Panc1 (cell line): ENCODE measurements around the gene GGCX.

Source experiments
- CTCF ChIP-seq: fragments of 450-650 bp; IDR thresholded peaks from 2 replicates; pipeline ENCODE4 v1.5.1; 2017; ENCODE audit warnings: mild to moderate bottlenecking
- POLR2AphosphoS5 ChIP-seq: IDR thresholded peaks from 2 replicates; pipeline ENCODE4 v1.6.1; 2012; ENCODE audit warnings: mild to moderate bottlenecking, low read depth, low read length, moderate library complexity
- TCF7L2 ChIP-seq: IDR thresholded peaks from 2 replicates; pipeline ENCODE4 v1.6.1; 2011; ENCODE audit warnings: mild to moderate bottlenecking, low read depth, low read length, inconsistent platforms

GRCh38 chr2:85591563-85591962 lies 30.3 kb upstream of the GGCX start:
- no peak for TF ChIP-seq CTCF
- no peak for TF ChIP-seq POLR2AphosphoS5
- no peak for TF ChIP-seq TCF7L2
